Suprapubic skin (tissue), 3 donors: ENCODE data around the gene PRSS50.

Source experiments
- EP300 ChIP-seq: sonication (generic); formaldehyde crosslinking; IDR thresholded peaks from one replicate; pipeline ENCODE4 v1.6.1; 2017; ENCODE audit warnings: antibody characterized with exemption
- POLR2A ChIP-seq, 2 donors: fragments of 450-650 bp; IDR thresholded peaks; one replicate each; pipeline ENCODE4 v1.6.1; 2017; ENCODE audit warnings: antibody characterized with exemption in 2 of 2, mild to moderate bottlenecking in 2 of 2, moderate library complexity in 2 of 2
- TF ChIP-seq, protein P1 (sequence below), 2 donors: fragments of 200-600 bp in 1 of 2; fragments of 450-650 bp in 1 of 2; sonication (generic) in 1 of 2; IDR thresholded peaks; one replicate each; pipeline ENCODE4 v1.5.1; 2016 to 2019; ENCODE audit warnings: antibody characterized with exemption in 2 of 2, mild to moderate bottlenecking in 1 of 2, moderate library complexity in 1 of 2

DNA sequence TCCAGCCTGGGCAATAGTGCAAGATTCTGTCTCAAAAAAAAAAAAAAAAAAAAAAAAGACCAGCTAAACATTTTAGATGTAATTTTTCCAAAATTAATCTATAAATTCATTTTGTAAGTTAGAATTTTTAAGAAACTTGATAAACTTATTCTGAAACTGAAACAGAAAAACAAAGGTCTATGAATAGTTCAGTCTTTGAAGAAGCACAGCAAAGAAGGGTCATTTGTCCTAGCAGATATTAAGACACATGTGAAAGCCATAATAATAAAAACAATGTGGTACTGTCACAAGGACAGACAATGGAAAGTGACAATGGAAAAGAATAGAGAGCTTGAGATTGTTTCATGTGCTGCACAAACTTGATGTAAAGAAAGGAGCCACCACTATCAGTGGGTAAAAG lies 29.0 kb upstream of the PRSS50 start:
- TF ChIP-seq POLR2A (IDR thresholded peaks at IDR 0.05), result no peak
- TF ChIP-seq EP300, result no peak
- TF ChIP-seq, protein P1, sequence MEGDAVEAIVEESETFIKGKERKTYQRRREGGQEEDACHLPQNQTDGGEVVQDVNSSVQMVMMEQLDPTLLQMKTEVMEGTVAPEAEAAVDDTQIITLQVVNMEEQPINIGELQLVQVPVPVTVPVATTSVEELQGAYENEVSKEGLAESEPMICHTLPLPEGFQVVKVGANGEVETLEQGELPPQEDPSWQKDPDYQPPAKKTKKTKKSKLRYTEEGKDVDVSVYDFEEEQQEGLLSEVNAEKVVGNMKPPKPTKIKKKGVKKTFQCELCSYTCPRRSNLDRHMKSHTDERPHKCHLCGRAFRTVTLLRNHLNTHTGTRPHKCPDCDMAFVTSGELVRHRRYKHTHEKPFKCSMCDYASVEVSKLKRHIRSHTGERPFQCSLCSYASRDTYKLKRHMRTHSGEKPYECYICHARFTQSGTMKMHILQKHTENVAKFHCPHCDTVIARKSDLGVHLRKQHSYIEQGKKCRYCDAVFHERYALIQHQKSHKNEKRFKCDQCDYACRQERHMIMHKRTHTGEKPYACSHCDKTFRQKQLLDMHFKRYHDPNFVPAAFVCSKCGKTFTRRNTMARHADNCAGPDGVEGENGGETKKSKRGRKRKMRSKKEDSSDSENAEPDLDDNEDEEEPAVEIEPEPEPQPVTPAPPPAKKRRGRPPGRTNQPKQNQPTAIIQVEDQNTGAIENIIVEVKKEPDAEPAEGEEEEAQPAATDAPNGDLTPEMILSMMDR (IDR thresholded peaks at IDR 0.05), result no peak
